Measurements from ENCODE around the gene MAP3K14. TPM values are rescaled to one million over a fixed set of nuclear protein-coding genes. Genes with fewer than 3 reads are reported as not detected.

Gene MAP3K14
- total RNA-seq, 1 donor from 2014 or later: 5.7 TPM

DNA sequence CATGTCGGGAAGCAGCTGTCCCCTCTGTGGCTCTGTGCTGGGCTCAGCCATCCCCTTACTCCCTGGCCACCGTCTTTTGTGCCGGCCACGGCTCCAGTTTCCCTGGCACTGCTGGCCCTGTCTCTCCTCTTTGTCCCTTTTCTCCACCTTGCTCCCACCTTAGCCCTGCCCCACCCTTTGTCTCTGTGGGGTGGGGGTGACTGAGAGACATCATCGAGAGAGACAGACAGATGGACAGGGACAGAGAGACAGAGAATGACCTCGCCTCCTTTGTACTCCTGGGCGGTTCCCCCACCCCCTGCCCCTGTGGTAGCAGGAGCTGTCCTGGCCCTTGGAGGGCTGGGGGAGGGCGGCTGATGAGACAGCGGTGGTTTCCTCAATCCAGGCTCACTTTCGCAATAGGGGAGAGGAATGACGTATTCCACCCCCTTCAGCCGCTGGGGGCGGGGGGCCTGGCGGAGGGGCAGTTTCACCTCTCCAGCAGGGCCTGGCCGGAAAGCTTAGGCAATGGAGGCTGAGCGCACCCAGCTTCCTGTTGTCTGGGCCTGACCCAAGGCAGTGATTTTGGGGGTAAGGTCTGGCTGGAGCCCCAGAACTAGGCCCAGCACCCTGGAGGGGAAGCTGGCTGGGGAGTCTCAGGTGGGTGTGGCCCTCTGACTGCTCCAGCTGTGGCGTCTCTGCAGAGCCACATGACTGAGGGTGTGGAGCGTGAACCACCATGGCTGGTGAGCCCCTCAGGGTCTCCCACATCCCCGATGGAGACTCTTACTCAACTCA is 87.9 kb downstream of the MAP3K14 start:
- TF ChIP-seq, protein P1, sequence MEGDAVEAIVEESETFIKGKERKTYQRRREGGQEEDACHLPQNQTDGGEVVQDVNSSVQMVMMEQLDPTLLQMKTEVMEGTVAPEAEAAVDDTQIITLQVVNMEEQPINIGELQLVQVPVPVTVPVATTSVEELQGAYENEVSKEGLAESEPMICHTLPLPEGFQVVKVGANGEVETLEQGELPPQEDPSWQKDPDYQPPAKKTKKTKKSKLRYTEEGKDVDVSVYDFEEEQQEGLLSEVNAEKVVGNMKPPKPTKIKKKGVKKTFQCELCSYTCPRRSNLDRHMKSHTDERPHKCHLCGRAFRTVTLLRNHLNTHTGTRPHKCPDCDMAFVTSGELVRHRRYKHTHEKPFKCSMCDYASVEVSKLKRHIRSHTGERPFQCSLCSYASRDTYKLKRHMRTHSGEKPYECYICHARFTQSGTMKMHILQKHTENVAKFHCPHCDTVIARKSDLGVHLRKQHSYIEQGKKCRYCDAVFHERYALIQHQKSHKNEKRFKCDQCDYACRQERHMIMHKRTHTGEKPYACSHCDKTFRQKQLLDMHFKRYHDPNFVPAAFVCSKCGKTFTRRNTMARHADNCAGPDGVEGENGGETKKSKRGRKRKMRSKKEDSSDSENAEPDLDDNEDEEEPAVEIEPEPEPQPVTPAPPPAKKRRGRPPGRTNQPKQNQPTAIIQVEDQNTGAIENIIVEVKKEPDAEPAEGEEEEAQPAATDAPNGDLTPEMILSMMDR (IDR thresholded peaks at IDR 0.05; ENCODE audit: partially characterized antibody, unreplicated experiment): no peak
- Mint-ChIP-seq H3K9me3 (ENCODE audit: unreplicated experiment) (peaks cover 4% of the 10 kb centered on the region), H3K4me3 (ENCODE audit: unreplicated experiment) (peak overlapping the region; percentile 49), H3K36me3 (ENCODE audit: unreplicated experiment) (no peaks in the 10 kb centered on the region), H3K27ac (ENCODE audit: unreplicated experiment) (peak overlapping the region; percentile 79), H3K27me3 (ENCODE audit: unreplicated experiment) (peaks cover 10% of the 10 kb centered on the region), H3K4me1 (ENCODE audit: low read depth, unreplicated experiment) (peaks cover 37% of the 10 kb centered on the region)
- DNase-seq: peak; percentile 54

DNA sequence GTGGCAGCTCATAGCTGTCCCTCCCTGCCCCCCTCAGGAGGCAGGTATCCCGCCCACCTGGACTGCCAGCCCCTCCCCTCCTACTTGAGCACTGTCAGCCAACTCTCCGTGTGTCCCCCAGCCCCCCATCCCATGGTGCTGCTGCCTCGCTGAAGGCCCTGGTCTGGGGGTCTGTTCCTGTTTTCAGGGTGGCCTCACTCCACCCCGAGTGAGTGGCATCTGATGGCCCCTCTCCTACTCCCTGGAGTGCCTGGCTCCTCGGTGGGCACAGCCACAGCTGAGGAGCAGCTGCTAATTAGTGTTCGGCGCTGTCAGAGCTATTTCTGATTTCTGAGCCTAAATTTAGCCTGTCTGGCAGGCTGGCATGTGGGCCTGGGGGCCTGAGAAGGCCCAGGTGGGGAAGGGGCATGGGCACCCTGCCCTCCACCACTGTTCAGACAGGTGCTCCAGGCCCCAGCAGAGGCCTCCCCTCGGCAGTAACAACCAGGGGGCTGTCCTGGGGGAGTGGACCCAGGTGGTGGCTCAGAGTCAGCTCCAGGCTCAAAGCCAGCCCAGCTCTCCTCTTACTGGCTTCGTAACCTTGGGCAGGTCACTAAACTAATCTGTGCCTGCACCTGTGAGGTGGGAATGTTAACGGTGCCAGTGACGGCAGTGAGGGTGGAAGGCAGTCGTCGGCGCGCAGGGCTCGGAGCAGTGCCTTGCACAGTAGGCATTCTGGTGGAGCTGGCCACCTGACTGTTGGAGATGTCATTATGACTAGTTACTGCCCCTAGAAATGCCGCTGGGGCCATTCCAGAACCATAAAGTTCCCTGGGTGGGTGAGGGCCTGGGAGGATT is 88.7 kb downstream of the MAP3K14 start:
- TF ChIP-seq, protein P1 (IDR thresholded peaks at IDR 0.05; ENCODE audit: partially characterized antibody, unreplicated experiment): no peak
- H3K27me3 Mint-ChIP-seq (ENCODE audit: unreplicated experiment): peaks cover 10% of the 10 kb centered on the region
- peak overlapping the region; percentile 79 for H3K27ac Mint-ChIP-seq (ENCODE audit: unreplicated experiment)
- no peak overlapping the region for H3K4me3 Mint-ChIP-seq (ENCODE audit: unreplicated experiment)
- peak; percentile 36 for DNase-seq
- H3K36me3 Mint-ChIP-seq (ENCODE audit: unreplicated experiment): no peaks in the 10 kb centered on the region
- H3K4me1 Mint-ChIP-seq (ENCODE audit: low read depth, unreplicated experiment): peaks cover 42% of the 10 kb centered on the region
- peaks cover 2% of the 10 kb centered on the region for H3K9me3 Mint-ChIP-seq (ENCODE audit: unreplicated experiment)

DNA sequence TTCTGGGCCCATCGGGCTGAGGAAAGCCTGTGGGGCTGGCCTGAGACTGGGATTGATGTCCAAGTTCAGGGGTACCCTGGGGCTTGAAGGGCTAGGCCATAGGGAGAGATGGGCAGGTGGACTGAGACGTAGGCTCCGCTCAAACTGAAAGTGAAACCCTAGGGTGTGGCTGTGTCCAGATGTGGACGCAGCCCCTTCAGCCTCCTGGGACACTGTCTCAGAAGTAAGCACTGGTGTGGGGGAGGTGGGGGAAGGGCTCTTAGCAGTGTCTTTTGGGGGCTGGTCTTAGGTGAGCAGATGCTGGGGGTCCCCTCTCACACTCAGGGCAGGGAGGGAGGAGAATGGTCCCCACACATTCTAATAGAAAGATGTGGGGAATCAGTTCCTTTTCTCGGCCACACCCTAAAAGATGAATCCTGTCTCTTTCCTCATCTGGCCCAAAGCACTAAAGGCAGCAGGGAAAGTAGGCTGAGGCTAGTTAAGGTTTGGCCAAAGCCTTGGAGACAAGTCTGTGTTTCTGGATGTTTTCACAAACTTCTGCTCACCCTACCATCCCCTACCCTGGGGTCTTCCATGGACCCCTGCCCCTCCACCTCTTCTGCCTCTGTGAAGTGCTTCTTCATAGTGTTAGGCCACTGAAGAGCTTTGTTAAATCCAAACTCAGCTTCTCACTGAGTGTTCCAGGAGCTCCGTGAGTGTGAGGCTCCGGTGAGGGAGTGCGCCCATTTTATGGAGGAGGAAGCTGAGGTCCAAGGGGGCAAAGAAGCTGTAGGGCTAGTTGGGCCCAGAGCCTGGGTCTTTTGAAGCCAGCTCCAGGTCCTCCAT is 89.5 kb downstream of the MAP3K14 start:
- no peaks in the 10 kb centered on the region for H3K36me3 Mint-ChIP-seq (ENCODE audit: unreplicated experiment)

DNA sequence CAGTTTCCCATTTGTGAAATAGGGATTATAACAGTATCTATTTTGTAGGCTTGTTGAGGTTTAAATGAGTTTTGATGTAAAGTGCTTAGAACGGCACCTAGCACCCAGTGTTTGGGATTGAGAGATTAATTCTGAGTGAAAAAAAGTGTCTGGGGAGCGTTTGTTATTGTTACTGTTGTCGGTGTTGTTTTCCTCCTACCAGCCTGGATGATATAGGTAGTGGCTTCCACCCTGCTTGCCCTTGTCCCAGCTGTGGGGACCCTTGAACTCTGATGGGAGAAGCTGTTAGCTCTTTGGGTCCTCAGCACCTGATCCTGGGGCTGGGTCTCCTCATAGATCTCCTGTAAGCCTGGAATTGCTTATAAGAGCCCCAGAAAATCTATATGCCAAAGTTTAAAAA is 90.2 kb downstream of the MAP3K14 start:
- no peak for DNase-seq
- no peaks in the 10 kb centered on the region for H3K36me3 Mint-ChIP-seq (ENCODE audit: unreplicated experiment)
- peak overlapping the region; percentile 20 for H3K27ac Mint-ChIP-seq (ENCODE audit: unreplicated experiment)
- peaks cover 38% of the 10 kb centered on the region for H3K4me1 Mint-ChIP-seq (ENCODE audit: low read depth, unreplicated experiment)
- peaks cover 13% of the 10 kb centered on the region for H3K27me3 Mint-ChIP-seq (ENCODE audit: unreplicated experiment)
- H3K9me3 Mint-ChIP-seq (ENCODE audit: unreplicated experiment): peaks cover 2% of the 10 kb centered on the region
- TF ChIP-seq, protein P1 (IDR thresholded peaks at IDR 0.05; ENCODE audit: partially characterized antibody, unreplicated experiment): no peak
- no peak overlapping the region for H3K4me3 Mint-ChIP-seq (ENCODE audit: unreplicated experiment)

More for the DNA sequence above, 89.5 kb downstream of the MAP3K14 start:
- TF ChIP-seq, protein P1 (IDR thresholded peaks at IDR 0.05; ENCODE audit: partially characterized antibody, unreplicated experiment): no peak
- H3K27me3 Mint-ChIP-seq (ENCODE audit: unreplicated experiment): peaks cover 15% of the 10 kb centered on the region
- H3K9me3 Mint-ChIP-seq (ENCODE audit: unreplicated experiment): peaks cover 2% of the 10 kb centered on the region
- no peak overlapping the region for H3K27ac Mint-ChIP-seq (ENCODE audit: unreplicated experiment)
- no peak for DNase-seq
- H3K4me1 Mint-ChIP-seq (ENCODE audit: low read depth, unreplicated experiment): peaks cover 42% of the 10 kb centered on the region
- H3K4me3 Mint-ChIP-seq (ENCODE audit: unreplicated experiment): no peak overlapping the region
